Neural progenitor cell (in vitro differentiated cells): ENCODE results near the gene TAS2R41. TPM values are rescaled to one million over a fixed set of nuclear protein-coding genes. Genes with fewer than 3 reads are reported as not detected.

Experiments used
- DNase-seq: peaks from one replicate; pipeline ENCODE4 v3.0.0-alpha.2; 2016; ENCODE audit warnings: low spot score
- H2AFZ ChIP-seq: fragments of 200-600 bp; sonication (generic); replicated peaks from 2 replicates; pipeline ENCODE4 v1.6.1; 2016; ENCODE audit warnings: antibody characterized with exemption
- H3F3A ChIP-seq: fragments of 200-600 bp; sonication (generic); 2 replicates; pipeline ENCODE4 v1.6.1; 2016; ENCODE audit warnings: antibody characterized with exemption, low read depth
- H3K27ac ChIP-seq: fragments of 200-600 bp; sonication (generic); 2 replicates; pipeline ENCODE4 v1.5.1; 2016; ENCODE audit warnings: mild to moderate bottlenecking
- H3K27me3 ChIP-seq: fragments of 200-600 bp; sonication (generic); 2 replicates; pipeline ENCODE4 v1.6.1; 2016; ENCODE audit warnings: mild to moderate bottlenecking, moderate library complexity
- H3K36me3 ChIP-seq: fragments of 200-600 bp; sonication (generic); 2 replicates; pipeline ENCODE4 v1.5.1; 2016
- H3K4me1 ChIP-seq: fragments of 200-600 bp; sonication (generic); 2 replicates; pipeline ENCODE4 v1.6.1; 2016; ENCODE audit warnings: mixed run types
- H3K4me2 ChIP-seq: fragments of 200-600 bp; sonication (generic); 2 replicates; pipeline ENCODE4 v1.6.1; 2016
- H3K4me3 ChIP-seq: fragments of 200-600 bp; sonication (generic); 2 replicates; pipeline ENCODE4 v1.5.1; 2016
- H3K79me2 ChIP-seq: fragments of 200-600 bp; sonication (generic); 2 replicates; pipeline ENCODE4 v1.6.1; 2016; ENCODE audit warnings: low read depth
- H3K9ac ChIP-seq: fragments of 200-600 bp; sonication (generic); 2 replicates; pipeline ENCODE4 v1.6.1; 2016
- H3K9me3 ChIP-seq: fragments of 200-600 bp; sonication (generic); 2 replicates; pipeline ENCODE4 v1.5.1; 2016; ENCODE audit warnings: low read depth
- H4K20me1 ChIP-seq: fragments of 200-600 bp; sonication (generic); 2 replicates; pipeline ENCODE4 v1.6.1; 2016; ENCODE audit warnings: low read depth
- H3K27ac Mint-ChIP-seq: 3 replicates; pipeline ENCODE4 v1.8.0; 2021; ENCODE audit warnings: mixed read lengths
- H3K27me3 Mint-ChIP-seq: 2 replicates; pipeline ENCODE4 v1.8.0; 2022; ENCODE audit warnings: low read depth, mild to moderate bottlenecking, inconsistent platforms, moderate library complexity, mixed read lengths; ENCODE audit not compliant: insufficient read depth
- H3K36me3 Mint-ChIP-seq: 3 replicates; pipeline ENCODE4 v1.8.0; 2021; ENCODE audit warnings: mixed read lengths
- H3K4me1 Mint-ChIP-seq: 3 replicates; pipeline ENCODE4 v1.8.0; 2021; ENCODE audit warnings: mixed read lengths
- H3K4me3 Mint-ChIP-seq: 3 replicates; pipeline ENCODE4 v1.8.0; 2021; ENCODE audit warnings: mild to moderate bottlenecking, moderate library complexity, mixed read lengths
- H3K9me3 Mint-ChIP-seq: 3 replicates; pipeline ENCODE4 v1.8.0; 2020; ENCODE audit warnings: mixed read lengths
- EZH2 ChIP-seq: fragments of 200-600 bp; sonication (generic); IDR thresholded peaks from 2 replicates; pipeline ENCODE4 v1.6.1; 2017; ENCODE audit warnings: antibody characterized with exemption, mild to moderate bottlenecking, moderate library complexity
- EZH2phosphoT487 ChIP-seq: fragments of 200-600 bp; sonication (generic); IDR thresholded peaks from 2 replicates; pipeline ENCODE4 v1.6.1; 2017; ENCODE audit warnings: antibody characterized with exemption
- total RNA-seq: library from RNA; depleted of rRNA; stranded (reverse); fragments of >200 nt; gene quantifications from 2 replicates; pipeline ENCODE4 v1.2.3, GENCODE V29; 2015; ENCODE audit warnings: low replicate concordance
- TF ChIP-seq, protein P1 (sequence below): fragments of 200-600 bp; sonication (generic); IDR thresholded peaks from 2 replicates; pipeline ENCODE4 v1.5.1; 2017; ENCODE audit warnings: antibody characterized with exemption, mild to moderate bottlenecking

The TAS2R41 gene
- total RNA-seq, 1 donor from 2014 or later, result not detected

DNA sequence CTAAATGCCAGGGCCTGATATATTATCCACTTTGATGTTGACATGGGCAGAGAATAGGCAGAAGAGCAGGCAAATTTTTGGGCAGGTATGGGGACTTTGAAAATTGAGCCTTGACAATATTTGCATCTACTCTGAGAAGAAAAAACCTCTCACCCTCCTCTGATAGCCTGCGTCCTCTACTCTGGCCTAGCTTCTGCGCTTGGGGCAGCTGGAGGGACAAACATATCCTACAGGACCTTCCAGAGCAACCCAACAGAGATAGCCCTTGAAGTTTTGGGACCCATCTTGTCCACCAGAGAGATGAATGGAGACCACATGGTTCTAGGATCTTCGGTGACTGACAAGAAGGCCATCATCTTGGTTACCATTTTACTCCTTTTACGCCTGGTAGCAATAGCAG, 34.5 kb upstream of the TAS2R41 start, which contains the start of gene TAS2R60:
TAS2R60 (plus strand) TSS at position 301 of the 400 bp plus-strand sequence; CDS start at position 301, 0 bp downstream.
- no peak within 1 kb of the TSS for H2AFZ ChIP-seq
- H3K9me3 Mint-ChIP-seq, result no peaks in the 10 kb centered on the region
- H4K20me1 ChIP-seq, result no peaks in the 10 kb centered on the region
- no peaks in the 10 kb centered on the region for H3F3A ChIP-seq
- H3K36me3 Mint-ChIP-seq, result no peaks in the 10 kb centered on the region
- H3K36me3 ChIP-seq, result no peaks in the 10 kb centered on the region
- no peaks in the 10 kb centered on the region for H3K27me3 Mint-ChIP-seq
- H3K4me2 ChIP-seq, result no peak within 1 kb of the TSS
- H3K27ac Mint-ChIP-seq, result no peak within 1 kb of the TSS
- no peaks in the 10 kb centered on the region for H3K9me3 ChIP-seq
- H3K27me3 ChIP-seq, result no peaks in the 10 kb centered on the region
- no peak within 1 kb of the TSS for H3K9ac ChIP-seq
- DNase-seq, result no peak
- no peaks in the 10 kb centered on the region for H3K79me2 ChIP-seq
- TF ChIP-seq EZH2 (no peak), EZH2phosphoT487 (no peak)
- TF ChIP-seq, protein P1, sequence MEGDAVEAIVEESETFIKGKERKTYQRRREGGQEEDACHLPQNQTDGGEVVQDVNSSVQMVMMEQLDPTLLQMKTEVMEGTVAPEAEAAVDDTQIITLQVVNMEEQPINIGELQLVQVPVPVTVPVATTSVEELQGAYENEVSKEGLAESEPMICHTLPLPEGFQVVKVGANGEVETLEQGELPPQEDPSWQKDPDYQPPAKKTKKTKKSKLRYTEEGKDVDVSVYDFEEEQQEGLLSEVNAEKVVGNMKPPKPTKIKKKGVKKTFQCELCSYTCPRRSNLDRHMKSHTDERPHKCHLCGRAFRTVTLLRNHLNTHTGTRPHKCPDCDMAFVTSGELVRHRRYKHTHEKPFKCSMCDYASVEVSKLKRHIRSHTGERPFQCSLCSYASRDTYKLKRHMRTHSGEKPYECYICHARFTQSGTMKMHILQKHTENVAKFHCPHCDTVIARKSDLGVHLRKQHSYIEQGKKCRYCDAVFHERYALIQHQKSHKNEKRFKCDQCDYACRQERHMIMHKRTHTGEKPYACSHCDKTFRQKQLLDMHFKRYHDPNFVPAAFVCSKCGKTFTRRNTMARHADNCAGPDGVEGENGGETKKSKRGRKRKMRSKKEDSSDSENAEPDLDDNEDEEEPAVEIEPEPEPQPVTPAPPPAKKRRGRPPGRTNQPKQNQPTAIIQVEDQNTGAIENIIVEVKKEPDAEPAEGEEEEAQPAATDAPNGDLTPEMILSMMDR, result no peak
- H3K4me3 ChIP-seq, result no peak within 1 kb of the TSS
- H3K4me1 ChIP-seq, result peaks cover 18% of the 10 kb centered on the region
- H3K4me3 Mint-ChIP-seq, result no peak within 1 kb of the TSS
- H3K27ac ChIP-seq, result no peak within 1 kb of the TSS
- peaks cover 2% of the 10 kb centered on the region for H3K4me1 Mint-ChIP-seq

- Histone ChIP-seq H4K20me1 (no peaks in the 10 kb centered on the region), H3K9me3 (no peaks in the 10 kb centered on the region), H3K4me2 (no peak overlapping the region), H3K27me3 (no peaks in the 10 kb centered on the region), H3K79me2 (no peaks in the 10 kb centered on the region), H3K36me3 (no peaks in the 10 kb centered on the region), H2AFZ (no peak overlapping the region), H3K4me1 (peaks cover 19% of the 10 kb centered on the region), H3K4me3 (no peak overlapping the region), H3F3A (no peaks in the 10 kb centered on the region), H3K9ac (no peak overlapping the region), H3K27ac (no peak overlapping the region)
- peaks cover 6% of the 10 kb centered on the region for H3K4me1 Mint-ChIP-seq
- TF ChIP-seq EZH2, result no peak
- TF ChIP-seq EZH2phosphoT487, result no peak
- TF ChIP-seq, protein P1, result no peak
- no peaks in the 10 kb centered on the region for H3K27me3 Mint-ChIP-seq
- no peaks in the 10 kb centered on the region for H3K9me3 Mint-ChIP-seq
- no peaks in the 10 kb centered on the region for H3K36me3 Mint-ChIP-seq
- H3K4me3 Mint-ChIP-seq, result no peak overlapping the region
- no peak overlapping the region for H3K27ac Mint-ChIP-seq
- no peak for DNase-seq
Measured at GRCh38 chr7:143444063-143444782, 33.5 kb upstream of the TAS2R41 start.

DNA sequence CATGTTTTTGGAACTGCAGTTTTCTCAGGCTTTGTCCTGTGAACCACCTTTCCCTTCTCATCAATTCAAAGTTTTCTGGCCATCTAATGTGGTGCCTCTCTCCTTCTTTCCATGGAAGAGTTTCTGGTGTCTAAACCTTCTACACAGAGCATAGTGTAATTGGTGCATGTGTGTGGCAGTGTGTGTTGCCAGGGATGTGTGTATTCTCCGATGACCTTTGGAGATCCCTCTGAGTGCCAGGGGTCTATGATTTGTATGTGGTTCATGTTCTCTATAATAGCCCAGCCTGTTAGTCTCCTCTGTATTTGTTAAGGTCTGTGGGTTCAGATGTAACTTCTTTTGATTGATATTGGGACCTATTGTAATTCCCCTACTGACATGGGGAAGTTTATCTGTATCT, 32.9 kb upstream of the TAS2R41 start:
- Histone ChIP-seq H3K9ac (no peak overlapping the region), H3K9me3 (no peaks in the 10 kb centered on the region), H4K20me1 (no peaks in the 10 kb centered on the region), H3K27ac (no peak overlapping the region), H3K4me2 (no peak overlapping the region), H2AFZ (no peak overlapping the region), H3K4me3 (no peak overlapping the region), H3F3A (no peaks in the 10 kb centered on the region), H3K4me1 (peaks cover 19% of the 10 kb centered on the region), H3K27me3 (no peaks in the 10 kb centered on the region), H3K36me3 (no peaks in the 10 kb centered on the region), H3K79me2 (no peaks in the 10 kb centered on the region)
- no peaks in the 10 kb centered on the region for H3K36me3 Mint-ChIP-seq
- no peak overlapping the region for H3K4me3 Mint-ChIP-seq
- H3K27me3 Mint-ChIP-seq, result no peaks in the 10 kb centered on the region
- H3K9me3 Mint-ChIP-seq, result no peaks in the 10 kb centered on the region
- H3K4me1 Mint-ChIP-seq, result peaks cover 6% of the 10 kb centered on the region
- H3K27ac Mint-ChIP-seq, result no peak overlapping the region
- TF ChIP-seq EZH2 (no peak), EZH2phosphoT487 (no peak)
- TF ChIP-seq, protein P1, result no peak
- no peak for DNase-seq
